ENCODE measurements around the gene TMTC2. TPM values are rescaled to one million over a fixed set of nuclear protein-coding genes. Genes with fewer than 3 reads are reported as not detected.

The TMTC2 gene
- total RNA-seq, 4 donors from 2014 or later = 19.5 to 35.8 (median 22.9) TPM

GRCh38 chr12:82682326-82682725 lies 4.4 kb upstream of the TMTC2 start:
- peaks cover 0 to 8% (median 0%) of the 10 kb centered on the region in 4 donors for H3K4me1 ChIP-seq
- no peaks in the 10 kb centered on the region for H3K9me3 ChIP-seq
- H3K4me3 ChIP-seq = no peak overlapping the region
- WGBS, 2 donors = 58 to 80% methylated on average over 1 of the region's 1 CpG
- H3K27me3 ChIP-seq = no peaks in the 10 kb centered on the region
- no peak for DNase-seq (ENCODE audit: low spot score in 2 of 2)
- H3K27ac ChIP-seq = no peak overlapping the region
- H3K36me3 ChIP-seq = no peaks in the 10 kb centered on the region
- no peak for TF ChIP-seq EP300 (IDR thresholded peaks at IDR 0.05)

- Histone ChIP-seq H3K36me3 (no peaks in the 10 kb centered on the region), H3K4me3 (no peak overlapping the region), H3K27me3 (no peaks in the 10 kb centered on the region), H3K4me1 (peaks cover 0 to 8% (median 0%) of the 10 kb centered on the region in 4 donors), H3K27ac (no peak overlapping the region), H3K9me3 (no peaks in the 10 kb centered on the region)
- no peak for DNase-seq (ENCODE audit: low spot score in 2 of 2)
- no peak for TF ChIP-seq EP300 (IDR thresholded peaks at IDR 0.05)
- no peak for TF ChIP-seq CTCF (IDR thresholded peaks at IDR 0.05)
- TF ChIP-seq POLR2A (IDR thresholded peaks at IDR 0.05) = no peak
- WGBS, 2 donors = 33 to 35% methylated on average over 4 of the region's 4 CpGs
Measured at GRCh38 chr12:82682851-82683261, 3.9 kb upstream of the TMTC2 start.

- DNase-seq (ENCODE audit: low spot score in 2 of 2) = peak; percentile 92 to 95
- WGBS, 2 donors = 0% methylated on average over 11 of the region's 11 CpGs
- peak overlapping the region; percentile 81 to 98 (median 94) for H3K27ac ChIP-seq
Measured at GRCh38 chr12:82685790-82686167, 927 bp upstream of the TMTC2 start.

GRCh38 chr12:82687021-82688011 lies 610 bp downstream of the TMTC2 start:
- H3K36me3 ChIP-seq = no peaks in the 10 kb centered on the region
- no peak for DNase-seq (ENCODE audit: low spot score in 2 of 2)
- H3K27ac ChIP-seq = peak overlapping the region; percentile 81 to 98 (median 94)
- no peaks in the 10 kb centered on the region for H3K9me3 ChIP-seq
- H3K27me3 ChIP-seq = no peaks in the 10 kb centered on the region
- TF ChIP-seq EP300 (IDR thresholded peaks at IDR 0.05) = peak in 1 of 2 donors; percentile 4
- TF ChIP-seq POLR2A (IDR thresholded peaks at IDR 0.05) = no peak
- peak in 1 of 5 experiments; percentile 3 for TF ChIP-seq CTCF (IDR thresholded peaks at IDR 0.05)
- H3K4me1 ChIP-seq = peaks cover 0 to 28% (median 0%) of the 10 kb centered on the region in 4 donors
- 1% methylated on average over 72 to 75 of the region's 75 CpGs for WGBS, 2 donors
- peak overlapping the region; percentile 80 to 94 (median 90) for H3K4me3 ChIP-seq

More at GRCh38 chr12:82685790-82686167, 927 bp upstream of the TMTC2 start:
- peaks cover 0 to 28% (median 0%) of the 10 kb centered on the region in 4 donors for H3K4me1 ChIP-seq
- H3K36me3 ChIP-seq = no peaks in the 10 kb centered on the region
- H3K27me3 ChIP-seq = no peaks in the 10 kb centered on the region
- TF ChIP-seq EP300 (IDR thresholded peaks at IDR 0.05) (peak in 1 of 2 donors; percentile 47), POLR2A (IDR thresholded peaks at IDR 0.05) (no peak), CTCF (IDR thresholded peaks at IDR 0.05) (peak; percentile 79 to 91 (median 87))
- H3K9me3 ChIP-seq = no peaks in the 10 kb centered on the region
- H3K4me3 ChIP-seq = peak overlapping the region; percentile 80 to 94 (median 90)

- Histone ChIP-seq H3K27ac (peak overlapping the region in 3 of 4 donors; percentile 93 to 98 (median 96)), H3K27me3 (no peaks in the 10 kb centered on the region), H3K9me3 (no peaks in the 10 kb centered on the region), H3K4me3 (peak overlapping the region; percentile 80 to 94 (median 90)), H3K36me3 (no peaks in the 10 kb centered on the region), H3K4me1 (peaks cover 0 to 28% (median 0%) of the 10 kb centered on the region in 4 donors)
- no peak for TF ChIP-seq CTCF (IDR thresholded peaks at IDR 0.05)
- DNase-seq (ENCODE audit: low spot score in 2 of 2) = no peak
- WGBS, 2 donors = 9% methylated on average over 12 of the region's 12 CpGs
Measured at GRCh38 chr12:82688035-82688501, 1.4 kb downstream of the TMTC2 start.

All from tibial nerve (tissue), 4 donors.